NOMO-1 treated with DMSO at 0.1 percent for 48 hours (cell line): ENCODE results near the gene PDIA4.
"Not testable (repeated sequence)": the region's sequence is repeated elsewhere in the genome, so short reads cannot be mapped to it uniquely, and the experiment has no call there.

Source experiments
- DNase-seq: peaks from one replicate; lab custom pipeline; 2025; ENCODE audit not compliant: unreplicated experiment; lab: John Stamatoyannopoulos, UW

Gene PDIA4, protein sequence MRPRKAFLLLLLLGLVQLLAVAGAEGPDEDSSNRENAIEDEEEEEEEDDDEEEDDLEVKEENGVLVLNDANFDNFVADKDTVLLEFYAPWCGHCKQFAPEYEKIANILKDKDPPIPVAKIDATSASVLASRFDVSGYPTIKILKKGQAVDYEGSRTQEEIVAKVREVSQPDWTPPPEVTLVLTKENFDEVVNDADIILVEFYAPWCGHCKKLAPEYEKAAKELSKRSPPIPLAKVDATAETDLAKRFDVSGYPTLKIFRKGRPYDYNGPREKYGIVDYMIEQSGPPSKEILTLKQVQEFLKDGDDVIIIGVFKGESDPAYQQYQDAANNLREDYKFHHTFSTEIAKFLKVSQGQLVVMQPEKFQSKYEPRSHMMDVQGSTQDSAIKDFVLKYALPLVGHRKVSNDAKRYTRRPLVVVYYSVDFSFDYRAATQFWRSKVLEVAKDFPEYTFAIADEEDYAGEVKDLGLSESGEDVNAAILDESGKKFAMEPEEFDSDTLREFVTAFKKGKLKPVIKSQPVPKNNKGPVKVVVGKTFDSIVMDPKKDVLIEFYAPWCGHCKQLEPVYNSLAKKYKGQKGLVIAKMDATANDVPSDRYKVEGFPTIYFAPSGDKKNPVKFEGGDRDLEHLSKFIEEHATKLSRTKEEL

DNA sequence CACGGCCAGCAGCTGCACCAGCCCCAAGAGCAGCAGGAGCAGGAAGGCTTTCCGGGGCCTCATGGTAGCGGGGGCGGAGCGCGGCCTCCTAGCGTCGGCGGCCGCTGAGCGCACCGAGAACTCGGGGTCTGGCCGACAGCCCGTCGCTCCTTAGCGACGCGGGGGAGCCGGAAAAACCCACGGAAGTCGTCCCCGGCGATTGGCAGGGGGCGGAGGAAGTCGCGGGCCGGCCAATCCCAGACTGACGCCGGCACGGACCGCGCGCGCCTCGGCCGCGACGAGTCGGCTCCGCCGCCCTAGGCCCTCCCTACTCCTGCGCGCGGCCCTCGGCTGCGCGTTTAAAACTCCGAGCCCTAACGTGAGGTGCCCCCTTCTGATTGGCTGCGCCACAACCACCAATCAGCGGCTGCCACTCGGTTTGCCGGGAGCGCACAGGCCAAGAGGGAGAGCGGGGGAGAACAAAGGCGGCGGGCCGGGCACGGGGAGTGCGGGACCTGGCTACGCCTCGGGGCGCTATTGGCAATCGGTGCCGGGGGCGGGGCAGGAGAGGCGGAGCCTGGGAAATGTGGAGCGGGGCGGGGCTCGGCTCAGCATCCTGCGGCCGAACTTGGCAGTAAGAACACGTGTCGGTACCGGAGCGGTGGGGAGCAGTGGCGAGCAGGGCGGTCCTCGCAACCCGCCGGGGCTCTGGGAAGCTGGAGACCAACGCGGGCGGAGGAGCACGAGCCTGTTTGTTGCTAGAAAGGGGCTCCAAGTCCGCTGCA, at the start of gene PDIA4:
Gene PDIA4, minus strand, starts transcription at position 160 of the 764 bp plus-strand sequence. Its CDS starts 97 bp downstream, at position 63.
- peak; percentile 92 for DNase-seq

- DNase-seq = no peak
Observed at GRCh38 chr7:149077594-149077993, 49.3 kb upstream of the PDIA4 start.

DNA sequence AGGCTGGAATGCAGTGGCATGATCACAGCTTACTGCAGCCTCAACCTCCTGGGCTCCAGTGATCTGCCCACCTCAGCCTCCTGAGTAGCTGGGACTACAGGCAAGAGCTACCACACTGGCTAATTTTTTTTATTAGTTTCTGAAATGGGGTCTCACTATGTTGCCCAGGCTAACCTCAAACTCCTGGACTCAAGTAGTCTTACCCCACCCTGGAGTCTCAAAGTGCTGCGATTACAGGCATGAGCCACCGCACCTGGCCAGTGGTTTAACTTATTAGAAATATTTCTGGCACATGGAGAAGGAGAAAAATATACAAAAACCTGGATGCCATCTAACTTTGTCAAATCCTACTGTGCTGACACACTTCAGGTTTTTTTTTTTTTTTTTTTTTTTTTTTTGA, 47.0 kb upstream of the PDIA4 start:
- no peak for DNase-seq

DNA sequence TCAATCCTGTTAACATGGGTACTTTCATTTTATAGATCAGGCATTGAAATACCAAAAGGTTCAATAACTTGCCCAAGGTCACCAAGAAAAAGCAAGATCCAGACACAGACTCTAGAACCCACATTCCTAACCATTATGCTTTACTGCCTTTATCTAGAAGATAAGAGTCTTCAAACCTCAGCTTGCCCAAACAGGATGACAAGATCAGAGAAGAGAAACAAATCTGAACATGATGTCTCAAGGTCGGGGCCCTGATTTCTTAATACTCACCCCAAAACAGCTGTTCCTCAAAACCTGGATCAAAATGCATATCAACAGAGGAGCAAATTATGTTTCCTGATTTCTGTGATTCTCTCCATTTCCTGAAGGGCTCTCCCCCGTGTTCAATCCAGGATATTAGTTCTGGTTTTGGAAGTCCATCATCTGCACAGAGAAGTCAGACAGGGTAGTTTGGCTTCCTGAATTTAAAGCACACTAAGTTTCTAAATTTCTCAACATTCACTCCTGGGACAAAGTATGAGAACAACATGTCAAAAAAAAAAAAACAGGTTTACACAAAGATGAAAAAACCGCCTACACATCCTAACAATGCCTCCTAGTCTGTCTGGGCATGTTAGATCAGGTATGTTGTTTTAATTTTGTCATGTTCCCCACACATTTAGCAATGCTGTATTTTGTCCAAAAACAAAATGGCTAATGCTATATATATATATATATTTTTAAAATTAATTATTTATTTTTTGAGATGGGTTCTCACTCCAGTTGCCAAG, 46.0 kb upstream of the PDIA4 start:
- DNase-seq = no peak

DNA sequence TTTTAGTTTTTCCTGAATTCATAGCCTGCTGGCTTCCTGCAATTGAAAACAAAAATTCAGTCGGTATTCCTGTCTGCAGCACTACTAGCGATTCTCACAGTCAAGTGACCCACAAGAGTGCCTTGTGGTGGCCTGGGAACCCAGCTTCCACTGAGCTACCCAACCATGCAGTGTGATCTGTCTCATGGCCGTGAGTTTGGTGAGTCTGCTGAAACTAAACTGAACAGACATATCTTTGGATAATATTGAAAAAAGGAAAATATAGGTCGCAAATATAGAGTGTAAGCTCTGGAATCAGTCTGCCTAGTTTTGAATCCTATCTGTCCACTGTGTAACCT, 44.1 kb upstream of the PDIA4 start:
- no peak for DNase-seq

GRCh38 chr7:149071641-149072437, 43.5 kb upstream of the PDIA4 start:
- DNase-seq = no peak

- no peak for DNase-seq
Observed at GRCh38 chr7:149071182-149071635, 42.9 kb upstream of the PDIA4 start.

GRCh38 chr7:149070372-149071125, 42.2 kb upstream of the PDIA4 start:
- DNase-seq = no peak

DNA sequence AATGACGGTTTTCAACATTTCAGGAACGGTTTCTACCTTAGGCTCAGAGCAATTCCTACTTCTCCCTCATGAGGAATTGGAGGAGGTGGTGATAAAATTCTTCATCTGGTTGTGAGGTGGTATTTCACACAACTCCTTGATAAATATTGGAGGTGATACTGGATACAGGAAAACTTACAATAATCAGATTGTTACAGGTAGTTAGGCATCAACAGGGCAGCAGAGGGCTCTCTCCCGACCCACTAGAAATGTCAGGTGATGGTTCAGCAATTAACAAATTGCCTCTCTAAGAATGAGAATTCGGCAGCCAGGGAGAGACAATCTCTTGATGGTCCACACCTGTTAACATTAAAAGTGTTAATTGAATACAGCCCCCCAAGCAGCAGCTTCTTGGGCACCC, 39.6 kb upstream of the PDIA4 start:
- DNase-seq = no peak

GRCh38 chr7:149063476-149063875, 35.2 kb upstream of the PDIA4 start:
- no peak for DNase-seq

DNA sequence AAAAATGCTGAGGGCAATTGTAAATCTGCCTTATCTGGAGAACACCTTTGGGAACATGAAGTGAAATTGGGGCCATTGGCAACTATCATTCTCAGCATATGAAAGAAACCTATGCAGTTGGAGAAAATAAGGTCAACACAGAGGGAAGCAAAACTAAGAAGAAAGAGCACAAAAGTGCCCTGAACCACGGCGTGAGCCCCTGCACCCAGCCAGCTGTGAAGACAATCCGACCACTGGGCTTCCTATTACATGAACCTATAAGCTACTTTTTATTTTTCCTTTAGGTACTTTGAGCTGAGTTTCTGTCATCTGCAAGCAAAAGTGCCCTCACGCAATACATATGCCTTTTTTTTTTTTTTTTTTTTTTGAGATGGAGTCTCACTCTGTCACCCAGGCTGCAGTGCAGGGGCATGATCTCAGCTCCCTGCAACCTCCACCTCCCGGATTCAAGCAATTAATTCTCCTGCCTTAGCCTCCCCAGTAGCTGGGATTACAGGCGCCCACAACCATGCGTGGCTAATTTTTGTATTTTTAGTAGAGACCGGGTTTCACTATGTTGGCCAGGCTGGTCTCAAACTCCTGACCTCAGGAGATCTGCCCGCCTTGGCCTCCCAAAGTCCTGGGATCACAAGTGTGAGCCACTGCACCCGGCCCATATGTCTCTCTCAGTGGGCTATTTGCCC, 34.1 kb upstream of the PDIA4 start:
- DNase-seq = not testable (repeated sequence)

DNA sequence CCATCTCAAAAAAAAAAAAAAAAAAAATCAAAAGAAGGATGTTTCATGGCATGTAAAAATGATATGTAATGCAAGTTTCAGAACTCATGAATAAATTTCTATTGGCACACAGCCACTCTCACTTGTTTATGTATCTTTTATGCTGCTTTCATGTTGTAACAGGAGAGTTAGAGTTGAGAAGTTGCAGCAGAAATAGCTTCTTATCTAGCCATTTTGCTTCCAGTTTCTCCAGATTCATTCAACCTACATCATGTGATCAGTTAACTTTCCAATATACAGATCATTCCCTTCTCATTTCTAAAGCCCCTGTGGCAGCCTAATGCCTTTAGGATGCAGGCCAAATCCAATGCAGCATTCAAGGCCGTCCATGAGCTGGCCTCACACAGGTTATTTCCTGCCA, 31.9 kb upstream of the PDIA4 start:
- no peak for DNase-seq

DNA sequence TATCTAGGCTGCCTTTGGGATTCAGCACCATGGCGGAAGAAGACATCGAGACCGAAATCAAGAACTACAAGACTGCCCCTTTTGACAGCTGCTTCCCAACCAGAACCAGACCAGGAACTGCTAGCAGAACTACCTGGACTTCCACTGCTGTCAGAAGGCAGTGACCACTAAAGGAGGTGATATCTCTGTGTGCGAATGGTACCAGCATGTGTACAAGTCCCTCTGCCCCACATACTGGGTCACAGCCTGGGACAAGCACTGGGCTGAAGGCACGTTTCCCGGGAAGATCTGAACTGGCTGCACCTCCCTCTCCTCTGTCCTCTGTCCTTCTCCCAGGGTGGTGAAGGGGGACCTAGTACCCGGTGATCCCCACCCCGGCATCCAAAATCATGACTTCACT, 25.6 kb upstream of the PDIA4 start:
- DNase-seq = no peak

DNA sequence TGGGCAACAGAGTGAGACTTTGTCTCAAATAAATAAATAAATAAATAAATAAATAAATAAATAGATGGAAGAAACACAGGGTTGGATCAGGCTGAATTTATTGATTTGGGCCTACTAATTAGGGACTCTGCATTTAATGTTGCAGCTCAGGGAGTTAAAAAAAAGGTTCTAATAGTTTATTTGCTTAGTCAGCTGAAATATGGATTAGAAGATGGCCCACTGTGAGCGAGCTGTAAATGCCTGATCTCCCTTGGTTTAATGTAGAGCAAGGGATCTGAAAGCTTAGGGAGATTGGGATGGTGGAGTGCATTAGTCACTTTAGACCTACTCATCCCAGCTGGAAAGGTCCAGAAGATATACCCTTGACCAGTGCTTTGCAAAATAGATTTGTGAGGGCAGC, 25.1 kb upstream of the PDIA4 start:
- no peak for DNase-seq

- no peak for DNase-seq
Observed at GRCh38 chr7:149050941-149051340, 22.6 kb upstream of the PDIA4 start.

GRCh38 chr7:149048805-149049204, 20.5 kb upstream of the PDIA4 start:
- no peak for DNase-seq

DNA sequence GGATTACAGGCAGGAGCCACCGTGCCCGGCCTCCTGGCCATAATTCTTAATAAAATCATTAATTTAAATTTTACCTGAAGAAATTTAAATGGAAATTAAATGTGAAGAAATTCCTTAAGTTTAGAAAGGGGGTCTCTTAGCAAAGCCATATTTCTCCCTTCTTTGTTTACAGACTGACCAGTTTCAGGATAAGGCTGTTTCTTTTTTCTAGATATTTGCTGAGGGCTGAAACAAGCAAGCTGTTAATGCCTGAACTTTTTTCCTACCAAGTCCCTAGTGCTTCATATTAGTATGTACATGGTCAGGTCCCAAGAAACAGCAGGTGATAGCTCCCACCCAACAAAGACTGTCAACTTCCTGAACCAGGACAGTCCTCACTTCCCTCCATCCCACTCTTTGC, 18.1 kb upstream of the PDIA4 start:
- DNase-seq = no peak

DNA sequence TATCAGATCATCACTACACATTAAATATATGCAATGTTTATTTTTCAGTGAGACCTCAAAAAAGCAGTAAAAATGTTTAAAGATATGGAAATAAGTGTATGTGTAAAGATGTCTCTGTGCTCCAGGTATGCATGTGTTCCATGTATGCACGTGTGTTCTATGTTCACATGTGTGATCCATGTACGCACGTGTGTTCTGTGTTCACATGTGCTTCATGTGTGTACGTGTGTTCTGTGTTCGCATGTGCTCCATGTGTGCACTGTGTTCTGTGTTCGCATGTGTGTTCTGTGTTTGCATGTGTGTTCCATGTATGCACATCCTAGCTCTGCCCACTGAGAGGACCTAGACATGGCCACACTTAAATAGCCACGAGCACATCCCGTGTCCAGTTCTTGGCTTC, 15.6 kb upstream of the PDIA4 start:
- DNase-seq = no peak

DNA sequence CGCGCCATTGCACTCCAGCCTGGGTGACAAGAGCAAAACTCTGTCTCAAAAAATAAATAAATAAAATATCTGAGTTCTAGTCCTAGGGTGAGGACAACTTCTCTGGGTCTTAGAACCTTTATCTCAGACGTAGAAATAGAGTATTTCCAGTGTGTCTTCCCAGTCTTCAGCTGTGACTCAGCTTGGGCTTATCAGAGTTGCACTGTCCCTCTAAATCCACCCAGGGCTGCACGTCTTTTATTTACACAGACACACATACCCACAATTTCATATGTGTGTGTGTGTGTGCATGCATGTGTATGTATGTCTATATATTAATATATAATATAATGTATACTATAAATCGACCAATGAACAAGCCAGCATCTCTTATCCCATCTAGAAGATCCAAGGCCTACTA, 13.0 kb upstream of the PDIA4 start:
- DNase-seq = no peak
